Left lung (tissue), 10 donors: Measurements from ENCODE around the gene WNT3A. TPM values are rescaled to one million over a fixed set of nuclear protein-coding genes. Genes with fewer than 3 reads are reported as not detected.

ENCODE experiments used
- ATAC-seq: fragments of 200-7000 bp; cut with Tn5 transposase; one replicate; pipeline ENCODE4 v1.9.1; 2020; ENCODE audit warnings: moderate library complexity
- DNase-seq, 4 donors: peaks; one replicate each; pipeline ENCODE4 v3.0.0-alpha.2; 2013 to 2020
- H3K27ac ChIP-seq, 2 donors: fragments of 200-600 bp; sonication (generic) in 1 of 2; one replicate each; pipeline versions ENCODE4 v1.5.0 to v1.8.0; 2020 to 2021
- H3K27me3 ChIP-seq, 2 donors: fragments of 200-600 bp; sonication (generic) in 1 of 2; one replicate each; pipeline versions ENCODE4 v1.5.0 to v1.8.0; 2020 to 2021
- H3K36me3 ChIP-seq, 2 donors: fragments of 200-600 bp; sonication (generic) in 1 of 2; one replicate each; pipeline versions ENCODE4 v1.5.0 to v1.8.0; 2020 to 2021
- H3K4me1 ChIP-seq, 2 donors: fragments of 200-600 bp; one replicate each; pipeline ENCODE4 v1.8.0; 2021
- H3K4me3 ChIP-seq, 2 donors: fragments of 200-600 bp; sonication (generic) in 1 of 2; one replicate each; pipeline versions ENCODE4 v1.5.0 to v1.8.0; 2020 to 2021; ENCODE audit warnings: mild to moderate bottlenecking in 1 of 2
- H3K9me3 ChIP-seq, 2 donors: fragments of 200-600 bp; sonication (generic) in 1 of 2; one replicate each; pipeline versions ENCODE4 v1.5.0 to v1.8.0; 2020 to 2021
- intact Hi-C, 2 donors: fragments of 100-400 bp; cut with DNase I; formaldehyde crosslinking; loops; one replicate each; pipeline versions ENCODE4 v1.11.2 to v1.14.2; 2022
- polyA plus RNA-seq, 6 donors: library from polyadenylated mRNA; unstranded; fragments of 120-200 nt; gene quantifications; one replicate each; pipeline ENCODE4 v1.2.1, GENCODE V29; 2013; ENCODE audit not compliant: insufficient read length in 6 of 6
- total RNA-seq, 2 donors: library from RNA; stranded (reverse); fragmentation: NEBNext Ultra II Directional; extraction: Animal tissue kit (Norgen Biotek cat#: 25700); gene quantifications; one replicate each; pipeline ENCODE4 v1.2.1, GENCODE V29; 2021
- TF ChIP-seq, protein P1 (sequence below), 2 donors: fragments of 200-600 bp; sonication (generic) in 1 of 2; IDR thresholded peaks; one replicate each; pipeline versions ENCODE4 v1.5.0 to v1.8.0; 2021; ENCODE audit warnings: antibody characterized with exemption in 2 of 2
- donor health status: DM: no; HTN: yes; CAD: no.
- donor health status: DM: no; HTN: no; CAD: no.

The WNT3A gene
- total and polyA plus RNA-seq, 8 donors, result 0.06 to 1.5 (median 0.11) TPM; not detected in 2

DNA sequence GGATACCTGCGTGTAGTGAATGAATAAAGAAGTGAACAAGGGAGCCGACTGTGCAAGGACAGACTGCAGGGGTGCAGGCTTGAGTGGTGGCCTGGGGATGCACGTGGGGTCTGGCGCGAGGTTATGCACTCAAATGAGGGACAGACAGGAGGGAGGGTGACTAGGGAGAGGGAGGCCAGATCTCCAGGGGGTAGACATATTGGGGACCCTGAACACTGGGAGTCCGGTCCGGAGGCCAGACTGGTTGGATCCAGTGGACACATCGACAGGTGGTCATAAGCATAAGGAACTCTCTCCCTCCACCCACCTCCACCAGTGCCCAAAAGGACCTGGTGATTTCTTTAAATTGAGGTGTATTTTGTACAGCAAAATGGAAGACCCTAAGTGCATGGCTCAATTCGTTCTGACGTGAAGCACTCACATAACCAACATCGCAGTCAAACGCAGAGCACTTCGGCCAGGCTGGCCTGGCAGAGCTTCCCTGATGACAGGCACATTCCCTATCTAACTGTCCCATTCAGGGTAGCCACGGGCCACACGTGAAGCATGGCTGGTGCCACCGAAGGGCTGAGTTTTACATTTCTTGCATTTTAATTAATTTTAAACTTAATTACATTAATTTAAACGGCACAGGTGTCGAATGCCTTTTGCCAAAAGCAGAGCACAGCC, 14.0 kb downstream of the WNT3A start:
- Histone ChIP-seq H3K27ac (no peak overlapping the region), H3K36me3 (no peaks in the 10 kb centered on the region), H3K27me3 (no peaks in the 10 kb centered on the region), H3K9me3 (no peaks in the 10 kb centered on the region), H3K4me3 (no peak overlapping the region), H3K4me1 (no peaks in the 10 kb centered on the region)
- intact Hi-C loops, result no loop called here
- TF ChIP-seq, protein P1, sequence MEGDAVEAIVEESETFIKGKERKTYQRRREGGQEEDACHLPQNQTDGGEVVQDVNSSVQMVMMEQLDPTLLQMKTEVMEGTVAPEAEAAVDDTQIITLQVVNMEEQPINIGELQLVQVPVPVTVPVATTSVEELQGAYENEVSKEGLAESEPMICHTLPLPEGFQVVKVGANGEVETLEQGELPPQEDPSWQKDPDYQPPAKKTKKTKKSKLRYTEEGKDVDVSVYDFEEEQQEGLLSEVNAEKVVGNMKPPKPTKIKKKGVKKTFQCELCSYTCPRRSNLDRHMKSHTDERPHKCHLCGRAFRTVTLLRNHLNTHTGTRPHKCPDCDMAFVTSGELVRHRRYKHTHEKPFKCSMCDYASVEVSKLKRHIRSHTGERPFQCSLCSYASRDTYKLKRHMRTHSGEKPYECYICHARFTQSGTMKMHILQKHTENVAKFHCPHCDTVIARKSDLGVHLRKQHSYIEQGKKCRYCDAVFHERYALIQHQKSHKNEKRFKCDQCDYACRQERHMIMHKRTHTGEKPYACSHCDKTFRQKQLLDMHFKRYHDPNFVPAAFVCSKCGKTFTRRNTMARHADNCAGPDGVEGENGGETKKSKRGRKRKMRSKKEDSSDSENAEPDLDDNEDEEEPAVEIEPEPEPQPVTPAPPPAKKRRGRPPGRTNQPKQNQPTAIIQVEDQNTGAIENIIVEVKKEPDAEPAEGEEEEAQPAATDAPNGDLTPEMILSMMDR (IDR thresholded peaks at IDR 0.05), result no peak
- DNase-seq (peak in 2 of 4 donors; percentile 25 to 45), ATAC-seq (no peak)

GRCh38 chr1:228021355-228022030, 14.7 kb downstream of the WNT3A start:
- Histone ChIP-seq H3K27me3 (no peaks in the 10 kb centered on the region), H3K4me3 (no peak overlapping the region), H3K4me1 (no peaks in the 10 kb centered on the region), H3K27ac (no peak overlapping the region), H3K9me3 (no peaks in the 10 kb centered on the region), H3K36me3 (no peaks in the 10 kb centered on the region)
- DNase-seq (peak in 3 of 4 donors; percentile 31 to 53 (median 50)), ATAC-seq (peak; percentile 18)
- intact Hi-C loops, result no loop called here
- TF ChIP-seq, protein P1 (IDR thresholded peaks at IDR 0.05), result no peak

DNA sequence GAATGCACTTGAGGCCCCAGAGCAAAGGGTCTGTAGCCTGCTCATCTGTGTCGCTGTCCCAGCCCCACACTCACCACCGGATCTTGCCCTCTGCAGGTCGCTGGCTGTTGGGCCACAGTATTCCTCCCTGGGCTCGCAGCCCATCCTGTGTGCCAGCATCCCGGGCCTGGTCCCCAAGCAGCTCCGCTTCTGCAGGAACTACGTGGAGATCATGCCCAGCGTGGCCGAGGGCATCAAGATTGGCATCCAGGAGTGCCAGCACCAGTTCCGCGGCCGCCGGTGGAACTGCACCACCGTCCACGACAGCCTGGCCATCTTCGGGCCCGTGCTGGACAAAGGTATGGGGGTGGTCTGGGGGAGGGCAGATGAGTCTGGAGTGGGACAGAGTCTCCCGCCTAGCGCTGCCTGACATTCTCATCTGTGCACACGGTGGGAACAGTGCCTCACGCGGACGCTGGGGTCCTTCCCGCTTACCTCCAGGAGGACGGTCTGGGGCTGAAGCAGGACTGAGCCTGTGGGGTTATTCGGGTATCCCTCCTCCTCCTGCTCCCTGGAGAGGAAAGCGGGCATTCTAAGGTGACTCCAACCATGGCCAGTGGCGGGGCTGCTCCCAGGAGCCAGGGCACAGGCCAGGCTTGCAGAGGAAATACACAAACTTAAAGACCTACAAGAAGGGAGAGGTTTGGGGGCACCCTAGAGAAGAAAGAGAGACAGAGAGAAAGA, 15.9 kb downstream of the WNT3A start:
- TF ChIP-seq, protein P1 (IDR thresholded peaks at IDR 0.05), result no peak
- ATAC-seq, result no peak
- Histone ChIP-seq H3K4me3 (no peak overlapping the region), H3K27ac (no peak overlapping the region), H3K27me3 (no peaks in the 10 kb centered on the region), H3K9me3 (no peaks in the 10 kb centered on the region), H3K4me1 (no peaks in the 10 kb centered on the region), H3K36me3 (no peaks in the 10 kb centered on the region)
- intact Hi-C loops, result no loop called here
- DNase-seq, result peak in 2 of 4 donors; percentile 19 to 75

DNA sequence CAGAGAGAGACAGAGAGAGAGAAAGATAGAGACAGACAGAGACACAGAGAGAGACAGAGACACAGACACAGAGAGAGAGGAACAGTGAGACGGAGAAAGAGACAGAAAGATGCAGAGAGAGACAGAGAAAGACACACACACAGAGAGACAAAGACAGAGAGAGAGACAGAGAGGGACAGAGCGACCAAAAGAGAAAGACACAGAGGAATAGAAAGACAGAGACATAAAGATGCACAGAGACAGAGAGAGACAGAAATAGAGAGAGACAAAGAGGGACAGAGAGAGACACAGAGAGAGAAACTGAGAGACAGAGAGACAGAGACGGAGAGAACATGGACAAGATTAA, 16.5 kb downstream of the WNT3A start:
- no peaks in the 10 kb centered on the region for H3K27me3 ChIP-seq
- H3K9me3 ChIP-seq, result no peaks in the 10 kb centered on the region
- H3K4me3 ChIP-seq, result no peak overlapping the region
- intact Hi-C loops, result no loop called here
- TF ChIP-seq, protein P1 (IDR thresholded peaks at IDR 0.05), result no peak
- H3K27ac ChIP-seq, result no peak overlapping the region
- H3K36me3 ChIP-seq, result no peaks in the 10 kb centered on the region
- DNase-seq (no peak), ATAC-seq (no peak)
- H3K4me1 ChIP-seq, result no peaks in the 10 kb centered on the region

- Histone ChIP-seq H3K9me3 (peaks cover 0 to 5% of the 10 kb centered on the region in 2 donors), H3K4me3 (no peak overlapping the region), H3K4me1 (no peaks in the 10 kb centered on the region), H3K27me3 (peaks cover 0 to 14% of the 10 kb centered on the region in 2 donors), H3K27ac (no peak overlapping the region), H3K36me3 (no peaks in the 10 kb centered on the region)
- ATAC-seq, result no peak
- TF ChIP-seq, protein P1 (IDR thresholded peaks at IDR 0.05), result no peak
- intact Hi-C loops, result no loop called here
- peak in 1 of 4 donors; percentile 22 for DNase-seq
Measured at GRCh38 chr1:228029281-228029680, 22.5 kb downstream of the WNT3A start.
